GM12878 (cell line): ENCODE results near the gene CHST2. TPM values are rescaled to one million over a fixed set of nuclear protein-coding genes. Genes with fewer than 3 reads are reported as not detected.

Experiments used
- ATAC-seq: fragments of 200-7000 bp; cut with Tn5 transposase; 3 replicates; pipeline ENCODE4 v1.9.1; 2020; ENCODE audit warnings: mild to moderate bottlenecking, moderate library complexity
- BruUV-seq: library from RNA; stranded (reverse); fragments of 400-500 nt; replicated peaks from 2 replicates; lab custom pipeline; 2021; lab: Mats Ljungman, UMichigan
- CTCF ChIA-PET: fragments of 300-600 bp; sonication (Branson Sonifier 250); formaldehyde crosslinking; extraction: SDS; loops from one replicate; lab custom pipeline; 2021; ENCODE audit warnings: inconsistent platforms; lab: Yijun Ruan, JAX
- POLR2A ChIA-PET: fragments of 350-600 bp; formaldehyde crosslinking; extraction: SDS; loops from one replicate; lab custom pipeline; 2021; ENCODE audit warnings: inconsistent platforms; lab: Charles Lee
- RAD21 ChIA-PET: fragments of 300-600 bp; sonication (Branson Sonifier 250); formaldehyde crosslinking; loops from one replicate; lab custom pipeline; 2023; ENCODE audit warnings: antibody characterized with exemption; ENCODE audit not compliant: unreplicated experiment; lab: Charles Lee
- SMC1A ChIA-PET: fragments of 300-600 bp; sonication (Branson Sonifier 250); formaldehyde crosslinking; loops from one replicate; lab custom pipeline; 2023; ENCODE audit not compliant: unreplicated experiment, uncharacterized antibody; lab: Charles Lee
- DNase-seq: peaks from one replicate; pipeline ENCODE4 v3.0.0-alpha.2; 2011; ENCODE audit warnings: low read depth, low spot score
- FAIRE-seq: peaks from 3 replicates; lab custom pipeline; 2011; peaks lifted over from hg19 to GRCh38; lab: Jason Lieb, UNC
- H2AFZ ChIP-seq: 2 replicates; pipeline ENCODE4 v1.6.0; 2011; ENCODE audit warnings: low read depth, low read length, control low read depth; ENCODE audit not compliant: control insufficient read depth
- H3K27ac ChIP-seq: 2 replicates; pipeline ENCODE4 v1.5.1; 2011; ENCODE audit warnings: control low read depth; ENCODE audit not compliant: control insufficient read depth, insufficient read depth
- H3K27me3 ChIP-seq, 2 experiments: replicated peaks in 1 of 2; 2 replicates each; pipeline versions ENCODE4 v1.6.0 to v1.6.1; 2011; ENCODE audit warnings: low read length in 1 of 2; ENCODE audit not compliant: control insufficient read depth in 2 of 2, insufficient read depth in 2 of 2
- H3K36me3 ChIP-seq, 2 experiments: 2 replicates each; pipeline ENCODE4 v1.5.1; 2011; ENCODE audit warnings: low read length in 1 of 2; ENCODE audit not compliant: control insufficient read depth in 2 of 2, insufficient read depth in 2 of 2
- H3K4me1 ChIP-seq: 2 replicates; pipeline ENCODE4 v1.6.1; 2011; ENCODE audit warnings: mild to moderate bottlenecking, low read length, moderate library complexity, mixed read lengths; ENCODE audit not compliant: control insufficient read depth, insufficient read depth
- H3K4me2 ChIP-seq: 2 replicates; pipeline ENCODE4 v1.6.0; 2011; ENCODE audit warnings: control low read depth; ENCODE audit not compliant: control insufficient read depth, insufficient read depth
- H3K4me3 ChIP-seq: fragments of 200-600 bp; sonication (generic); 2 replicates; pipeline ENCODE4 v1.5.1; 2016
- H3K79me2 ChIP-seq: 2 replicates; pipeline ENCODE4 v1.6.0; 2011; ENCODE audit warnings: low read length; ENCODE audit not compliant: control insufficient read depth, insufficient read depth
- H3K9ac ChIP-seq: 2 replicates; pipeline ENCODE4 v1.8.0; 2011; ENCODE audit warnings: low read length, control low read depth, mixed read lengths; ENCODE audit not compliant: control insufficient read depth, insufficient read depth
- H3K9me3 ChIP-seq: replicated peaks from 3 replicates; pipeline ENCODE4 v1.5.1; 2011; ENCODE audit warnings: mild to moderate bottlenecking, low read length; ENCODE audit not compliant: control insufficient read depth, insufficient read depth
- H4K20me1 ChIP-seq: 2 replicates; pipeline ENCODE4 v1.6.0; 2011; ENCODE audit not compliant: control insufficient read depth, insufficient read depth
- CBX5 ChIP-seq: sonication (generic); IDR thresholded peaks from 2 replicates; pipeline ENCODE4 v1.6.1; 2016; ENCODE audit warnings: low read depth, moderate library complexity, mild to moderate bottlenecking, inconsistent platforms
- DPF2 ChIP-seq: fragments of 450-650 bp; IDR thresholded peaks from 2 replicates; pipeline ENCODE4 v1.6.1; 2017; ENCODE audit warnings: mild to moderate bottlenecking
- WGBS: methylation state at CpG from one replicate; pipeline ENCODE4 v1.1.6; 2016; ENCODE audit warnings: low lambda C conversion rate; ENCODE audit not compliant: insufficient replicate concordance, insufficient coverage; ENCODE audit errors: missing lambda C conversion rate; 5-methylcytosine and 5-hydroxymethylcytosine counted together
- in situ Hi-C: fragments of 300-500 bp; cut with MboI; formaldehyde crosslinking; loops from 9 replicates; pipeline ENCODE4 v1.14.3; 2018; ENCODE audit warnings: mixed read lengths
- intact Hi-C: fragments of 100-400 bp; cut with micrococcal nuclease; formaldehyde crosslinking; loops from one replicate; pipeline ENCODE4 v1.14.2; 2022; ENCODE audit not compliant: unreplicated experiment
- polyA plus RNA-seq, 11 experiments: library from polyadenylated mRNA; depleted of rRNA in 4 of 11; unstranded in 6 of 11; stranded (reverse) in 5 of 11; fragments of >200 nt; fragmentation: Nextera tagmentation in 4 of 11; fragmentation: Illumina TruSeq in 1 of 11; extraction: Ambion mirVana in 4 of 11; extraction: Trizol in 1 of 11; gene quantifications; 1 replicate in 1 of 11; 2 replicates in 10 of 11; pipeline versions ENCODE4 v1.2.1 to v1.2.3, GENCODE V29; 2011 to 2016; ENCODE audit warnings: inconsistent platforms in 2 of 11, missing spikeins in 2 of 11, low read depth in 1 of 11
- total RNA-seq, 4 experiments: library from RNA; depleted of rRNA in 3 of 4; stranded (reverse); fragments of >200 nt in 3 of 4; fragmentation: Illumina TruSeq in 1 of 4; extraction: Trizol in 1 of 4; gene quantifications; 2 replicates each; pipeline versions ENCODE4 v1.2.1 to v1.2.3, GENCODE V29; 2013 to 2021

Gene CHST2
- total and polyA plus RNA-seq, 10 of the 15 experiments (the other 5 are each of a cell fraction or from before 2014, with no cell fraction given): 1.6 to 37.2 (median 8.8) TPM

DNA sequence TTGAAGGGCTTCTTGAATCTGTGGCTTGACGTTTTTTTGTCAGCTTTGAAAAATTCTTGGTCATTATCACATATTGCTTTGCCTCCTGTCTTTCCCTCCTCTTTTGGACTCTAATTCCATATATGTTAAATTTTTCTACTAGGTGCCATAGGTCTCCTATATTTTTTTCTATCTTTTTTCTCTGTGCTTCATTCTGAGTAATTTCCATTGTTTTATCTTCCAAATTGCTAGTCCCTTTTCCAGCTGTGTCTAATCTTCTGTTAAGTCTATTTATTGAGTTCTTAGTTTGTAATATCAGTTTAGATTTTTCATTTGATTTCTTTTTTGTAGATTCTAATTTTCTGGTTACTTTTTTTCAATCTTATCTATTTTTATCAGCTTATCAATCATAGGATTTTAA lies 53.7 kb downstream of the CHST2 start:
- in situ Hi-C loops (no loop called here), intact Hi-C loops (loop anchor here (5.0 kb wide), 1 partner anchor 51 kb away; no protein-coding TSS in a partner anchor)
- no peak for FAIRE-seq
- no peak for TF ChIP-seq DPF2
- TF ChIP-seq CBX5: 0 out of 2 replicates have a peak, but pooled peaks have one; percentile 22
- WGBS: 100% methylated on average over 1 of the region's 1 CpG
- Histone ChIP-seq H2AFZ (no peak overlapping the region), H3K27me3 (no peaks in the 10 kb centered on the region), H3K4me1 (peaks cover 34% of the 10 kb centered on the region), H3K4me2 (no peak overlapping the region), H3K36me3 (no peaks in the 10 kb centered on the region), H3K9me3 (peaks cover 10% of the 10 kb centered on the region; the same call in 2 of the 3 replicates), H3K27ac (no peak overlapping the region), H4K20me1 (no peaks in the 10 kb centered on the region), H3K79me2 (no peaks in the 10 kb centered on the region), H3K9ac (no peak overlapping the region), H3K4me3 (no peak overlapping the region)
- ATAC-seq: no peak
- ChIA-PET SMC1A (interaction anchor here (1.1 to 5.9 kb wide), 3 partner anchors 10 to 49 kb away, joined by 3 to 28 read pairs (median 3); no protein-coding TSS in a partner anchor), POLR2A (no interaction called here), RAD21 (no interaction called here), CTCF (no interaction called here)
- DNase-seq: no peak
- BruUV-seq: no TSS peak

Other genes starting within 250 kb of the CHST2 start
- 0.11 and 0.49 TPM in 2 replicates for gene PCOLCE2, start 230.7 kb upstream of the CHST2 start, total RNA-seq (2014; rRNA removed)
- 0.23 and 0.40 TPM in 2 replicates for gene PCOLCE2, start 230.7 kb upstream of the CHST2 start, total RNA-seq (2014; rRNA removed; fragmentation: Illumina TruSeq; extraction: Trizol)
- 0.41 and 1.1 TPM in 2 replicates for gene PCOLCE2, start 230.7 kb upstream of the CHST2 start, total RNA-seq (2021)
- 7.6 and 11.9 TPM in 2 replicates for gene PCOLCE2, start 230.7 kb upstream of the CHST2 start, polyA plus RNA-seq (2011; rRNA removed)
- gene PCOLCE2, start 230.7 kb upstream of the CHST2 start, polyA plus RNA-seq (2014; fragmentation: Illumina TruSeq; extraction: Trizol): 0.34 and 0.60 TPM in 2 replicates
- gene PCOLCE2, start 230.7 kb upstream of the CHST2 start, polyA plus RNA-seq (2014; fragmentation: Nextera tagmentation; extraction: Ambion mirVana): under 1 TPM; 0.20 to 0.31 TPM
- 0.27 and 0.78 TPM in 2 replicates for gene PCOLCE2, start 230.7 kb upstream of the CHST2 start, polyA plus RNA-seq (2014; rRNA removed)
- under 1 TPM; 0.40 to 0.76 TPM for gene PCOLCE2, start 230.7 kb upstream of the CHST2 start, polyA plus RNA-seq (2016; fragmentation: Nextera tagmentation; extraction: Ambion mirVana)
- gene PAQR9, start 156.1 kb upstream of the CHST2 start, total RNA-seq (2014; rRNA removed): not detected in 2 replicates
- not detected in 2 replicates for gene PAQR9, start 156.1 kb upstream of the CHST2 start, total RNA-seq (2014; rRNA removed; fragmentation: Illumina TruSeq; extraction: Trizol)
- gene PAQR9, start 156.1 kb upstream of the CHST2 start, total RNA-seq (2021): not detected in 2 replicates
- gene PAQR9, start 156.1 kb upstream of the CHST2 start, polyA plus RNA-seq (2011; rRNA removed): not detected in 2 replicates
- not detected in 2 replicates for gene PAQR9, start 156.1 kb upstream of the CHST2 start, polyA plus RNA-seq (2014; fragmentation: Illumina TruSeq; extraction: Trizol)
- not detected for gene PAQR9, start 156.1 kb upstream of the CHST2 start, polyA plus RNA-seq (2014; fragmentation: Nextera tagmentation; extraction: Ambion mirVana)
- gene PAQR9, start 156.1 kb upstream of the CHST2 start, polyA plus RNA-seq (2014; rRNA removed): not detected in 2 replicates
- gene PAQR9, start 156.1 kb upstream of the CHST2 start, polyA plus RNA-seq (2016; fragmentation: Nextera tagmentation; extraction: Ambion mirVana): not detected
- gene U2SURP, start 118.2 kb upstream of the CHST2 start, total RNA-seq (2014; rRNA removed): 104 and 128 TPM in 2 replicates
- 187 and 192 TPM in 2 replicates for gene U2SURP, start 118.2 kb upstream of the CHST2 start, total RNA-seq (2014; rRNA removed; fragmentation: Illumina TruSeq; extraction: Trizol)
- 143 and 144 TPM in 2 replicates for gene U2SURP, start 118.2 kb upstream of the CHST2 start, total RNA-seq (2021)
- 117 and 205 TPM in 2 replicates for gene U2SURP, start 118.2 kb upstream of the CHST2 start, polyA plus RNA-seq (2011; rRNA removed)
- 154 and 191 TPM in 2 replicates for gene U2SURP, start 118.2 kb upstream of the CHST2 start, polyA plus RNA-seq (2014; fragmentation: Illumina TruSeq; extraction: Trizol)
- gene U2SURP, start 118.2 kb upstream of the CHST2 start, polyA plus RNA-seq (2014; fragmentation: Nextera tagmentation; extraction: Ambion mirVana): 100 to 1,000 TPM; 146 to 277 TPM
- 64.6 and 76.3 TPM in 2 replicates for gene U2SURP, start 118.2 kb upstream of the CHST2 start, polyA plus RNA-seq (2014; rRNA removed)
- 100 to 1,000 TPM; 154 to 168 TPM for gene U2SURP, start 118.2 kb upstream of the CHST2 start, polyA plus RNA-seq (2016; fragmentation: Nextera tagmentation; extraction: Ambion mirVana)